ENCODE results near the gene ZSCAN21.

- TF ChIP-seq CTCF (IDR thresholded peaks at IDR 0.05) (peak in 2 of 7 experiments; percentile 7 to 17), POLR2A (IDR thresholded peaks at IDR 0.05) (peak; percentile 66 to 93 (median 92))
Observed at GRCh38 chr7:100049441-100050291, at the start of gene ZSCAN21.

Measured in body of pancreas (tissue), 4 donors.